NK-92 (cell line): ENCODE results near the gene IL22.

Experiments
- DNase-seq: peaks from one replicate; lab custom pipeline; 2025; ENCODE audit not compliant: unreplicated experiment; lab: John Stamatoyannopoulos, UW

Gene IL22

GRCh38 chr12:68264158-68264855, 10.9 kb upstream of the IL22 start:
- DNase-seq = no peak

- no peak for DNase-seq
Observed at GRCh38 chr12:68263366-68263765, 10.0 kb upstream of the IL22 start.

- DNase-seq = no peak
Observed at GRCh38 chr12:68261896-68262295, 8.5 kb upstream of the IL22 start.

GRCh38 chr12:68260153-68260552, 6.7 kb upstream of the IL22 start:
- no peak for DNase-seq

- DNase-seq = no peak
Observed at GRCh38 chr12:68259318-68259940, 6.0 kb upstream of the IL22 start.

GRCh38 chr12:68252077-68252476, 1.3 kb downstream of the IL22 start:
- DNase-seq = no peak

- no peak for DNase-seq
Observed at GRCh38 chr12:68250454-68250853, 3.0 kb downstream of the IL22 start.

GRCh38 chr12:68247785-68248184, 5.6 kb downstream of the IL22 start:
- DNase-seq = no peak

- DNase-seq = no peak
Observed at GRCh38 chr12:68246350-68246749, 7.1 kb downstream of the IL22 start.

- DNase-seq = no peak
Observed at GRCh38 chr12:68245180-68246021, 8.0 kb downstream of the IL22 start.

- DNase-seq = no peak
Observed at GRCh38 chr12:68242777-68243176, 10.6 kb downstream of the IL22 start.

GRCh38 chr12:68240975-68241374, 12.4 kb downstream of the IL22 start:
- no peak for DNase-seq

GRCh38 chr12:68240079-68240478, 13.3 kb downstream of the IL22 start:
- DNase-seq = no peak

GRCh38 chr12:68239309-68239982, 14.0 kb downstream of the IL22 start:
- no peak for DNase-seq

- no peak for DNase-seq
Observed at GRCh38 chr12:68237619-68238018, 15.8 kb downstream of the IL22 start.

- DNase-seq = no peak
Observed at GRCh38 chr12:68237078-68237477, 16.3 kb downstream of the IL22 start.

GRCh38 chr12:68236421-68237059, 16.9 kb downstream of the IL22 start:
- DNase-seq = no peak

- no peak for DNase-seq
Observed at GRCh38 chr12:68235576-68235975, 17.8 kb downstream of the IL22 start.

- DNase-seq = no peak
Observed at GRCh38 chr12:68234140-68234539, 19.3 kb downstream of the IL22 start.

GRCh38 chr12:68233498-68233897, 19.9 kb downstream of the IL22 start:
- no peak for DNase-seq

- no peak for DNase-seq
Observed at GRCh38 chr12:68231691-68232090, 21.7 kb downstream of the IL22 start.
